GM19099 (cell line): Measurements from ENCODE around the gene CHST10.

ENCODE experiments used
- POLR2A ChIP-seq: IDR thresholded peaks from 3 replicates; pipeline ENCODE4 v1.6.1; 2011; ENCODE audit warnings: low read depth; ENCODE audit not compliant: insufficient read length; ENCODE audit errors: extremely low read depth

Gene CHST10

DNA sequence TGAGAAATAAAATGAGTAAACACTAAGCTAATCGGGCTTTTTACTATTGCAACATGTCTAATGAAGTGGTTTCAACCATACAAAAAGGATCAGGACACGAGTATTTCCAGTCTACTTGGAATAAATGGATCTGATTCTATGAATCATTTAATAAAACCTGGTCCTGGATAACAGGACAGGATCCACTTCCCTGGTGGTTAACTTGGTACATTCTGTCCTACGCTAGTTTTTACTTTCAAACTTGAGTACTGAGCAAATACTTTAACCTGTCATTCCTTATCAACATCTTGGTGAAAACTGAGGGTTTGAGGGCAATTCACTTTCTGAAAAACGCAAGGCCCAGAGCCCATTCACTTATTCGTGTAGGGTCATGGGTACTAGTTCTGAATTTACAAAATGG lies 33.5 kb downstream of the CHST10 start:
- no peak for TF ChIP-seq POLR2A

DNA sequence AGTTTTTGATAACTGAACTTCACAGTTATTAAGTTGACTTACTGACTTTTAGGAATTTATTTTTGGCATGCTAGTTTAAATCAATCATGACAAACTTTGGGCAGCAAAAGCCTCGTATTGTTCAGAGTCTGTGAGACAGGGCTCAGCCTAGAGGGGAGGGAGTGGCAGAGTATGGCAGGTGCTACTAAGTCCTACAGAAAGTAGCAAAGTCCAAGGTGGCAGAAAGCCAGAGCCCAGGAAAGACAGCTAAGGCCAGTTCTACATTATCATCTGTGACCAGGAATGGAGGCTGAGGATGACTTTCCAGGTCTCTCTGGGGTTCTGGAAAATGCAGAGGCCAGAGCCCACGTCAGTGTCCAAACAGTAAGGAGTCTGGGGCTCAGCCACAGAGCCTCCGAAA lies 34.2 kb downstream of the CHST10 start:
- no peak for TF ChIP-seq POLR2A

- no peak for TF ChIP-seq POLR2A
Measured at GRCh38 chr2:100381240-100381639, 36.2 kb downstream of the CHST10 start.

DNA sequence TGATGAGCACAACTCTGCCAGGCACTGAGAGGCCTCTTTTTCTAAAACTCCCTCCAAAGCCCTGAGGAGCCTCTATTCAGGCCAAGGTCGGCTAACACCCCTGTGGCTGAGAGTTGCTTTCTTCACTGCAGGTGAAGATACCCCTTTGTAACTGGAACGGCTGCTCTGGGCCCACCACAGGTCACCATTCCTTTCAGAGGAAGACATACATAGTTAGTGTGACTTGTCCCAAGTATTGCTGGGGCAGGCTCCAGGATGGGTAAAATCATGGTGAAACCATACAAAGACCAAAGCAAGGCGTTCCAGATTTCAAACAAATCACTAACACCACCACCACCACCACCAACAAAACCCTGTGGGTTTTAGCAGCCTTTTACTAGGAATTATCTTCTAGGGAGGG lies 36.8 kb downstream of the CHST10 start:
- no peak for TF ChIP-seq POLR2A

DNA sequence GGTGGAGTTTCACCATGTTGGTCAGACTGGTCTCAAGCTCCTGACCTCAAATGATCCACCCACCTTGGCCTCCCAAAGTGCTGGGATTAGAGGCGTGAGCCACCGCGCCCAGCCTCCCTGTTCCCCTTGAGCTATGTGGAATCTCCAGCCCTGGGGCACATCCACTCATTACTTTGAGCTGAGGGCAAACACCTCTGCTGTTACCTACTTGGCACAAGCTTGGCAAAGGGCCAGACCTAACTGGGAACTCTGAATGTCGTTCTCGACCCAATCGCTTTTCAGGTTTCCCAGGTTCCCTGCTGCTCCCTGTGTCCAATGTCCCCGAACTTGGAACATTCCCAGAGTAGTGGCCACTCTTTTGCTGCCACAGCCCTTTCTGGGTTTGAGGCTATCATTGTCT lies 40.6 kb downstream of the CHST10 start:
- TF ChIP-seq POLR2A: no peak

- TF ChIP-seq POLR2A: no peak
Measured at GRCh38 chr2:100367163-100367562, 50.3 kb downstream of the CHST10 start.

- no peak for TF ChIP-seq POLR2A
Measured at GRCh38 chr2:100365434-100365833, 52.0 kb downstream of the CHST10 start.

DNA sequence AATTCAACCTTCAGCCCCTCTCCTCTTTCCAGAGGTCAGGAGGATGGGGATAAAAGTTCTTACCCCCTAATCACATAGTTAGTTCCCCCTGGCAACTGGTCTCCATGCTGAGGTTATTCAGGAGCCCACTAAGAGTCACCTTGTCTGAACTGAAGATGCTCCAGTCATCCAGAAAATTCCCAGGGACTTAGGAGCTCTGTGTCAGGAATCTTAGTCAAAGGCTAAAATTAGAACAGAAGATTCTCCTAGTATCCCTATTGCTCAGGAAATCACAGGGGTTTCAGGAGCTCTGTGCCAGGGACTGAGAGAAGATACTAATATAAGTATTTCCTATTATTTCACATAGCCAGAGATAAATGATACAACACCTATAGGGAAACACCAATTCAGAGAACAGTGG lies 57.9 kb downstream of the CHST10 start:
- no peak for TF ChIP-seq POLR2A

- no peak for TF ChIP-seq POLR2A
Measured at GRCh38 chr2:100358554-100358953, 58.9 kb downstream of the CHST10 start.

DNA sequence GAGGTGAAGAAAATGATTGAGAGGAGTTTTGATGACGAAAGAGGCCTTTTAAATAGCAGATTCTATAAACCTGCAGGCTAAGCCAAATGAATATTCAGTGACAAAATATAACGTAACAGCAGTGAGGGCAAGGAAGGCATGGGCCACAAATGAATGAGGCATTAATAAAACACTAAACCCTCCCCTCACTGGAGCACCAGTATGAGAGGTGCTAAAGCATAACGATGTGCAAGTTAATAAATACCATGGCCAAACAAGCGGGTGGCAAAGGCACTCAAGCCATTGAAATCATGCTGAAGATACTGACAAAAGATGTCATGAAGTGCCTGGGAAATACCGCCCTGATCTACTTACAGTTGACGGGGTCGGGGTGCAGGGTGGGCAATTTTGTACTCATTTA lies 64.9 kb downstream of the CHST10 start:
- TF ChIP-seq POLR2A: no peak

GRCh38 chr2:100350661-100351185 lies 66.7 kb downstream of the CHST10 start:
- TF ChIP-seq POLR2A: no peak

GRCh38 chr2:100344433-100344832 lies 73.0 kb downstream of the CHST10 start:
- no peak for TF ChIP-seq POLR2A
